ENCODE results near the gene FGR.
A peak's percentile ranks its signal among the peaks of the same experiment; 100 is the strongest.

FGR gene

DNA sequence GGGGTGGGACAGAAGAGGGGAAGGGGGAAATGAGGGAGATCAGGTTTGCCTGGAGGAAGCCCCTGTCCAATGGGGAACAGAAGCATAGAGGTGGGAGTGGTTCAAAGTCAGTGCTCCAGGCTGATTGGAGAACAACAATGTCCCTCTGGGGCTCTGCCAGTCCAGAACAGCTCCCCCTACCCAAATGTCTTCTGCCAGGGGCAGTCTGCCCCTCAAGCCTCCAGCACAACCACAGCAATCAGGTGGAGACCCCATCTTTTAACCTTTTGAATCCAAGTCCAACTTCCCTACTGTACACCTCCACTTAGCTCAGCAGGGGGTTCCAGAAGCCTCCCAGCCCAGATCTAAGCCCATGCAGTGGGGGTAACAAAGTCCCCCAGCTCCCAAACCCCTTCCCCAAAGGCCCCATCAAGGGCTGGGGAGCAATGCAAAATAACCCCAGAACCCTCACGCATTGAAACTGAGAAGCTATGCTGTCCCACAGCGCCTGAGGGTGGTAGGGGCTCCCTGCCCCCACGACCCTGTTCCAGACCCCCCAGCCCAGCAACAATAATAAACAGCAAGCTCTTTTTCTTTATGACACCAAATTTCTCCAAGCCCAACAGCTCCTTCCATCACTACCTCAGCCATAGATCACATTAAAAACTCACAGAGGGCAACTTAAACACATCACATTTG is 34.3 kb downstream of the FGR start:
- DNase-seq: peak; percentile 22 to 37

- DNase-seq: peak in 1 of 2 experiments; percentile 16
These were observed 35.1 kb downstream of the FGR start for GRCh38 chr1:27599605-27600497.

DNA sequence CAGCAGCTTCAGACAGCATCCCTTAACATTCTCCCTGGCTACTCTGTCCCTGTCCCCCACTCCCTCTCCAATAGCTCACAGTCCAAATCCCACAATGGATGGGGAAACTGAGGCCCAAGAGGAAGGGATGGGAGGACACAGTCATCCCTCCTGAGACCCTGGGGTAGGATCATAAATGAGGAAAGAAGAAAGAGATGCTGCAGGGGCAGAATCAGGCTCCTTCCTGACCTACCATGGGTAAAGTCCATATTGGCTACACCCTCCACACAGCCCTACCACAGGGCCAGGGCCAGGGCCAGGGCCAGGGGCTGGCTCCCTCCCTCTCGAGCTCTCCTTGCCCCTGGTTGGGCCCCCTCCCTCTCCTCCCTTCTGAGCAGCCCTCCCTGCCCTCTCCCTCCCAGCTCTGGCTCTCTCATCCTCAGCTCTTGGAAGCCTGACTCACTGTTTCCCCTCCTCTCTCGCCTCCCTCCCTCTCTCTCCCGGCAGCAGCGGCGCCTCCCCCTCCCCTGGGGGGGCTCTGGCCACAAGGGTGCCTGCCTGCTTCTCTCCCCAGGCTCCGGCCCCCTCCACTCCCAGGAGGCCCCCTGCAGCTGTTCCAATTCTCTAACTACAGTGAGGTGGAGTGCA is 36.0 kb downstream of the FGR start:
- no peak for DNase-seq

DNA sequence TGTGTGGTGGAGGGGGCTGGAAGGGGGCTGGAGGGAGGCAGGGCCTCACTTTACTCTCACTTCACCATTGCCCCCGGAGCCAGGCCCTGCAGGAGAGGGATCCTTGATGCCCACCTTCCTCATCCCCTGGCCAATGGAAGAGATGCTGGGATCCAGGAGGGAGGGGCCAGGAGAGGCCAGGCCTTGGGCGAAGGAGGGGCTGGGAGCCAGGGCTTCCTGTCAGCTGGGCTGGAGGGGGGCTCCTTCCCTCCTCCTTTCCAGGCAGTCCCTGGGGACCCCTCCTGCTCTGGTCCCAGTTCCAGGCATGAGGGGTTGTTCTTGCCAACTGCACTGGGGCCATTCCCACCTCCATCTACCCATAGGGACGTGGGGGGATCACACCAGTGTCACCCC is 36.7 kb downstream of the FGR start:
- DNase-seq: no peak

- DNase-seq: no peak
These were observed 37.3 kb downstream of the FGR start for GRCh38 chr1:27597516-27598294.

DNA sequence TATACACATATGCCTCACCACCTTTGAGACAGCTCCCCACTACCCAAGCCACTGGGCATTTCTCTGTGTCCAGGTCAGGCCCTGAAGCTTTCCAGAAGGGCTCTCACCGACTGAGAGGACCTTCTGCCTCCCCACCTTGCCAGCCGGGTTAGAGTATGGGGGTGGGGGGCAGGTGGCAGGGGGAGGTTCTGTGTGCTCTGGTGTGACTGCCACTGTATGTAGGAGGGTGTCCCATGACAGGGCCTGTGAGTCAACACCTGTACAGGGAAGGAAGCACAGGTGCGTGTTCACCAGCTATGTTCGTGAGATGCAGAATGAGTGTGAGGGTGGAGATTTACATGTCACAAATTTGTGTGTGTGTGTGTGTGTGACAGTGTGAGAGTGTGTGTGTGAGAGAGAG is 38.0 kb downstream of the FGR start:
- no peak for DNase-seq

- no peak for DNase-seq
These were observed 38.7 kb downstream of the FGR start for GRCh38 chr1:27596261-27596660.

DNA sequence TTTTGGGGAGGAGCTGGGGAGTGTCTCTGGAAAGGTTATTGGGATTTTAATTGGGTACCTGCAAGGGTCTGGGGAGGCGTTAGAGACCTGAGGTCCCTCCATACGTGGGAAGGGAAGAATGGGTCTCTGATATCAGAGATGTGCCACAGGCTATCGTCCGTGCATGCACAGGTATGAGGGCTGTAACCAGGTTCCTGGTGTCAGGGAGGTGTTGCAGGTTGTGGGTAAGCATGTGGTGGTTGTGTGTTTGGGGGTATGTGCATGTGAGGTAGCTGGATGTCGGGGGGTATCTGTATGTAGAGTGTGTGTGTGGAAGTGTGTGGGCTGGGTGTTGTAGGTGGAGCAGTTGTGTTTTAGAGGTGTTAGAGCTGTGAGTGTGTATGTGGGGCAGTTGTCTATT is 39.4 kb downstream of the FGR start:
- DNase-seq: no peak

DNA sequence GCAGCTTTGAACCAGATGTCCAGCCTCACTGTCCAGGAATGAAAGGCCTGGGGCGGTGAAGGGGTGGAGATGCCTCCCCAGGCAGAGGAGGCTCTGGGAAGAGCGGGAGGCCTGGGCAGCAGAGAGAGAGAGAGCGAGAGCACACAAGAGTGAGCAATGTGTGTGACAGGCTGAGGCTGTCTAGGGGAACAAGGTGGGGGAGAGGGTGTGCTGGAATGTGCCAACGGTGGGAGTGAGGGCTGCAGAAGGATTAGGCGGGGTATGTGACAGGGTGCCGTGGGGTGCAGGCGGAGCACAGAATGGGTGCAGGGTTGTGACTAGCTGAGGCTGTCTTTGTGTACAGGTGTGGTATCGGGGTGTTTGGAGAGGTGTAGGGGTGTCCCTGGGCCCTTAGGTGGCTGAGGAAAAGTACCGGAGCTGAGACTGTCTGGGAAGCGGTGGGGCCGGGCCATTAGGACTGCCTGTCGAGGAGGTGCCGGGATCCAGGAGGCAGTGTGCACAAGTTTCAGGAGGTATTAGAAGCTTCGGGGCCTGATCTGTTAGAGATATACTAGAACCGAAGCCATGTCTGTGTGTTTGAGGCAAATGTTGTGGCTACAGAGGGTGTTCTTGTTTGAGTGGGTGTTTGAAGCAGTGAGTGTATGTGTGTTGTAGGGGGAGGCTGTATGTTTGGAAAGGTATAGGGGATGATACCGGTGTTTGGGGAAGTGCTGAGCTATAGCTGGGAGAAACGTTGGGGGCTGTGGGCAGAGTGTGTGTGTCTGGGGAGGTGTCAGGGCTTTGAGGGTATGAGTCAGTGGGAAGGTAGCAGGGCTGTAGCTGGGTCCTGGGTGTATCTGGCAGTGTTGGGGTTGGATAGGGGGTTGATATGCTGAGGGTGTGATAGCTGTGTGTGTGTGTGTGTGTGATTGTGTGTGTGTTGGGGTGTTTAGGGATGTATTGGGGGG is 40.1 kb downstream of the FGR start:
- no peak for DNase-seq

- no peak for DNase-seq
These were observed 41.1 kb downstream of the FGR start for GRCh38 chr1:27593678-27594563.

DNA sequence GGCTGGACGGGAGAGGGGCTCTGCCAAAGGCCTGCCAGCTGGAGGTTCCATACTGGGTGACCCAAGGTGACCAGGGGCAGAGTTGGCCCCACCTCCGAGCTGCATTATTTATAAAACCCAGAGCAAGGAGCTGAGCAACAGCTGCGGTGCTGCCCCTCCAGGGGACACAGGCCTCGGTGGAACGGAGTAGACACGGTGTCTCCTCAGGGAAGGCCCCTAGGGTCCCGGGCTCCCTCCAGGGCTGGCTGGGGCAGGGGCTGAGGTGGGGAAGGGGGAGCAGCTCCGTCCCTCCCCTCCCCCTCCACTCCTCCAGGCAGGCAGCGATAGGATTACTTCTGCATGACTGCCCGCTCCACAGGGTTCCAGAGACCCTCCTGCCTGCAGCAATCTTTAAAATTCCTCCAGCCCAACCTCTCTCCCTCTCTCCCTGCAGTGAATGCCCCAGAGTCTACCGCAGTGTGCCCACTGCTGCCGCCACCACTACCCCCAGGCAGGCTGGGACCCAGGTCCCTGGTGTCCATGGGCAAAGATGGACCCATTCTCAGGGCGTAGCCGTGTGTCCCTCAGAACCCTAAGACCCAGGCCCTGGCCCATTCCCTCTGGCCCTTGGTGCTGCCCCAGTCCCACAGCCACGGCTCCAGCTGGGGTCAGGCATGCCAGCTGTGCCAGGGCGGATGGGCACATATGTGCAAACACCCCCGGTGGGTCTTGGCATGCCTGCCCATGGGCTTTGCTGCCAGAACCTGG is 41.9 kb downstream of the FGR start:
- DNase-seq: no peak

DNA sequence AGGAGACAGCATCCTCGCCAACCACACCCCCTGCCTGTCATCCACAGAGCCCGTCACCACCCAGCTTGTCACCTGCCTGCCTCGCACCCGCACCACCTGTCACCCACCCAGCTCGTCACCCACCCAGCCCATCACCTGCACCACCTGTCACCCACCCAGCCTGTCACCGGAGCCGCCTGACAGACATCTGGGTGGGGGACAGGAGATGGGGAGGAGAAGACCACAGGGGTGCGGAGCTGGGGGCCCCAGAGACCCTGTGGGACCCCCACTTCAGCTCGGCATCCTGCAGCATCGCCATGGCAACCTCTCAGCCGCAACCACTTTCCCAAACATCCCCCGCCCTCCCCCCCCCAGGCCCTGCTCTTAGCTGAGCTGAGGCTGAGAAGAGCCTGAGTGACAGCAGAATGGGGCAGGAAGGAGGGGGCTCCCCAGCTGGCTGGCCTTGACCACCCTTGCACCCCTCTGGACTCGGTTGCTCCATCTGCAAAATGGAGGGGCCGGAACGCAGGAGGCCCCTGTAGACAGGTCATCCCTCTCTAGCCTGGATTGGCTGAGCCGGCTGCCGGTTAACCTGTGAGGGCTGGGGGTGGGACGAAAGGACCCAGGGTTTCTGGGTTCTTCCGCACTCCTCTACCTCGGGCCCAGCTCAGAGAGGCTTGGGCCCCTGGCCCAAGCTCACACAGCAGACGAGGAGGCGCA is 42.6 kb downstream of the FGR start:
- DNase-seq: no peak

DNA sequence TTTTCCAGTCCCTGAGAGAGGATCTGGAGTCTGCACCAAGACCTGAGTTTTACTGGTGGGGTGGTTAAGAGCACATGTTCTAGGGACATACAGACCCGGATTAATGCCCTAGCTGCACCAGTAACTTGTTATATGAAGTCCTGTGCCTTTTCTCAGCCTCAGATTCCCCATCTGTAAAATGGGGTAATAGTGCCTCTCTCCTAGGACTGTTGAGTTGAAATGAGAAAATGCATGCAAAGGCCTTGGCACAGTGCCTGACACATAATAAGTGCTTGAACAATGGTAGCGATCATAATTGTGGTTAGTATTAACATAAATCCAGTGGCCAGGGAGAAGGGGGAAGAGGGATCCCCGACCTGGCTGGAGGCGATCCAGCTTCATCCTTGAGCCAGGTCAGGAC is 43.4 kb downstream of the FGR start:
- peak in 1 of 2 experiments; percentile 17 for DNase-seq

DNA sequence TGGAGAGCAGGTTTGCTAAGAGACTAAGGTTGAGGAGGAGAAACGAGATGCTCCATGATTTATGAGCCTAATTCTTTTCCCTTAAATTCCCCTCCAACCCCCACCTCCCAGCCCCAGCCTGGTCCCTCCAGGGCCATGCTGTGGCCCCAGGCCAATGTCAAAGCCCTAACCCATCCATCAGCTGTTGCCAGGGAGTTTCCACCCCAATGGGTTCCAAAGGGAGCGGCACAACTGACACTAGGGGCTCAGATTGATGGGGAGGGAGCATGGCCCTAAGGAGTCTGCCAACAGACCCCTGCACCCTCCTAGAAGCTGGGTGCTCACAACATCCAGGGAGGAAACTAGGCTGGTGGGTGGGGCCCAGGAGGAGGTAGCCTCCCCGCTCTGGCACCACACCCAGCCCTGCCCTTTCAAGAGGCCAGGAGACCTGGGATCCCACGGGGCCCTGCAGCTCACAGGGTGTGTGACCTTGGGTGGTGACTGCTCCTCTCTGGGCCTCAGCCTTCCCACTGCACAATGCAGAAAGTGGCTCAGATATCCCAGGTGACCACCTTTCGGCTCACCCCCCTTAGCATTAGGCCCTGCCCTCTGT is 44.0 kb downstream of the FGR start:
- no peak for DNase-seq

- DNase-seq: peak in 1 of 2 experiments; percentile 53
These were observed 45.1 kb downstream of the FGR start for GRCh38 chr1:27589841-27590426.

DNA sequence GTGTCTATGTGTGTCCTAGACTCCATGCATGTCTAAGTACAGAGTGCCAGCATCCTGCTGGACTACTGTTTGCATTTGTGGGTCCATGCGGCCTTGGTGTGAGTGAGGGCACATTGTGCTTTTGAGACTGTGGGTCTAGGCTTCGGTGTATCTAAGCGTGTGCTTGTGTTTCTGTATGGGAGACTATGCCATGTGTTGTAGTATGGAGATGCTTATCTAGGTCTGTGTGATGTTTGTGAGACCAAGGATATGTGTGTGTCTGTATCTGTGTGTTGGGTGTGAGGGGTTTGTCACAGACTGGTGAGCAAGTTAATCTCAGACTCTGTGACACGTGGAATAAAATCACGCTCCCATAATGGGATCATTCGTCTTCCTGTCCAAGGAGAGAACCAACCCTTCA is 45.5 kb downstream of the FGR start:
- no peak for DNase-seq

DNA sequence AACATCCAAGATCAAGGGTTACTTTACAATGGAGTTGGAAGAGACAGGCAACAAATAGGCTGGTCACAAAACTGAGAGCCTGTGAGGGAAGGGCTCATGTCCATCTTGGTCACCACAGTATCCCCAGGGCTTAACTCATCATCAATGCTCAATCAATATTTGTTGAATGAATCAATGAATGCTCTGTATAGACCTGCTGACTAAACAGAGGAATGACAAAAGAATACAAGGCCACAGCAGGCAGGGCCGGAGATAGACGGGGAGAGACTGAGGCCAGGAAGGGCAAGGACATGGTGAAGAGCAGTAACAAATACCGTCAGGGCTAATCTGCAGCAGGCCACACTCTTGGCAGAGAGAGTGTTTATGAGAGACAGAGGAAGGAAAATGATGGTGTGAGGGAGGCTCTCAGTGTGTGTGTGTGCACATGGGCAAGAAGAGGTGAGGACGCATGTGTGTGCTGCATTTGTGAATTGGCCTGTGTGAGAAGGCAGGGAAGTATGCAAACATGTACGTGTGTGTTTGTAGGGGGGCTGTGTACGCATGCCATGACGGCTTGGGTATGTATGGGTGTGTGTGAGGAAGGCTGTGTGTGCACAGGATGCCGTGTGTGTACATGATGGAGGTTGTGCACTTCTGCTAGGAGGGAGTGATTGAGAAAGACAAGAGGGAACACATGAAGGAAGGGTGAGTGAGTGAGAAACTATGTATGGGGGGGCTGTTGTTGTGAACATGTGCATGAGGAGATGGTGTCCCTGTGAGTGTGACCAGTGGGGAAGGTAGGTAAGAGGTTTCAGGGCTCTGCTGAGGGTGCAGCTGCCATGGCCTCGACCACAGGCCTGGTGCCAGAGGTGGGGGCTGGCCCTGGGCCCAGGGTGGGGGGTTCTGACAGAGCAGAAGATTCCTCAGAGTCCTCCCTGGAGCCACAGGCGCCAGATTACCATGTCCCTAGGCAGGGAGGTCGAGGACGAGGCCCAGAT is 46.4 kb downstream of the FGR start:
- no peak for DNase-seq
